Nephron (organoid): Measurements from ENCODE around the gene SLC17A8.

ENCODE experiments used
- H3K27ac Mint-ChIP-seq, 3 experiments: 2 replicates each; pipeline ENCODE4 v1.8.0; 2020; ENCODE audit warnings: mixed read lengths in 3 of 3, mild to moderate bottlenecking in 2 of 3, moderate library complexity in 1 of 3
- H3K27me3 Mint-ChIP-seq: 2 replicates; pipeline ENCODE4 v1.8.0; 2021; ENCODE audit warnings: low read depth, mild to moderate bottlenecking, moderate library complexity, mixed read lengths
- H3K36me3 Mint-ChIP-seq: 2 replicates; pipeline ENCODE4 v1.8.0; 2020; ENCODE audit warnings: low read depth, mixed read lengths
- H3K4me1 Mint-ChIP-seq: 2 replicates; pipeline ENCODE4 v1.8.0; 2020; ENCODE audit warnings: mixed read lengths
- H3K4me3 Mint-ChIP-seq, 3 experiments: 2 replicates each; pipeline ENCODE4 v1.8.0; 2020; ENCODE audit warnings: mild to moderate bottlenecking in 3 of 3, mixed read lengths in 3 of 3, moderate library complexity in 2 of 3
- H3K9me3 Mint-ChIP-seq: 2 replicates; pipeline ENCODE4 v1.8.0; 2020; ENCODE audit warnings: mixed read lengths
- TF ChIP-seq, protein P1 (sequence below), 3 experiments: fragments of 200-600 bp; sonication (generic); IDR thresholded peaks; one replicate each; pipeline ENCODE4 v1.5.0; 2021; ENCODE audit warnings: antibody characterized with exemption in 3 of 3; ENCODE audit not compliant: unreplicated experiment in 3 of 3

The SLC17A8 gene

GRCh38 chr12:100375038-100375735 is 18.3 kb downstream of the SLC17A8 start:
- Mint-ChIP-seq H3K27ac (no peak overlapping the region), H3K4me3 (no peak overlapping the region), H3K9me3 (no peaks in the 10 kb centered on the region), H3K27me3 (no peaks in the 10 kb centered on the region), H3K4me1 (peaks cover 14% of the 10 kb centered on the region), H3K36me3 (no peaks in the 10 kb centered on the region)
- TF ChIP-seq, protein P1, sequence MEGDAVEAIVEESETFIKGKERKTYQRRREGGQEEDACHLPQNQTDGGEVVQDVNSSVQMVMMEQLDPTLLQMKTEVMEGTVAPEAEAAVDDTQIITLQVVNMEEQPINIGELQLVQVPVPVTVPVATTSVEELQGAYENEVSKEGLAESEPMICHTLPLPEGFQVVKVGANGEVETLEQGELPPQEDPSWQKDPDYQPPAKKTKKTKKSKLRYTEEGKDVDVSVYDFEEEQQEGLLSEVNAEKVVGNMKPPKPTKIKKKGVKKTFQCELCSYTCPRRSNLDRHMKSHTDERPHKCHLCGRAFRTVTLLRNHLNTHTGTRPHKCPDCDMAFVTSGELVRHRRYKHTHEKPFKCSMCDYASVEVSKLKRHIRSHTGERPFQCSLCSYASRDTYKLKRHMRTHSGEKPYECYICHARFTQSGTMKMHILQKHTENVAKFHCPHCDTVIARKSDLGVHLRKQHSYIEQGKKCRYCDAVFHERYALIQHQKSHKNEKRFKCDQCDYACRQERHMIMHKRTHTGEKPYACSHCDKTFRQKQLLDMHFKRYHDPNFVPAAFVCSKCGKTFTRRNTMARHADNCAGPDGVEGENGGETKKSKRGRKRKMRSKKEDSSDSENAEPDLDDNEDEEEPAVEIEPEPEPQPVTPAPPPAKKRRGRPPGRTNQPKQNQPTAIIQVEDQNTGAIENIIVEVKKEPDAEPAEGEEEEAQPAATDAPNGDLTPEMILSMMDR (IDR thresholded peaks at IDR 0.05; ENCODE audit: unreplicated experiment in 3 of 3): no peak

DNA sequence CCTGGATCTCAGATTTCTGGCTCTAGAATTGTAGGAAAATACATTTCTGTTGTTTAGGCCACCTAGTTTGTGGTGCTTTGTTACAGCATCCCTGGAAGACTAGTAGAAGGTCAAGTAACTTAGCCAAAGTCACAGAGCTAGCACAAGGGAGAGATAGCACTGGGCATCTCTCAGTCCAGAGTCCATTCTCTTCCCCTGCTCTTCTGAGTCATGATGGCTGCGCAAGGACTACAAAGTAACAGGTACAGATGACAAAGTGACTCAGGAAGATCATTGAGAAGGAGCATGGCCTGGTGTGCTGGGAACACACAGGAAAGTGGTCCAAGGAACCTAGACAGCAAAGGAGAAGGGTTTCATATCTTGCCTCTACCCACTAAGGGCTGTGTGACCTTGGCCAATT is 19.3 kb downstream of the SLC17A8 start:
- Mint-ChIP-seq H3K4me1 (peaks cover 14% of the 10 kb centered on the region), H3K27me3 (no peaks in the 10 kb centered on the region), H3K27ac (no peak overlapping the region), H3K4me3 (no peak overlapping the region), H3K36me3 (no peaks in the 10 kb centered on the region), H3K9me3 (no peaks in the 10 kb centered on the region)
- TF ChIP-seq, protein P1 (IDR thresholded peaks at IDR 0.05; ENCODE audit: unreplicated experiment in 3 of 3): no peak

- no peaks in the 10 kb centered on the region for H3K4me1 Mint-ChIP-seq
- TF ChIP-seq, protein P1 (IDR thresholded peaks at IDR 0.05; ENCODE audit: unreplicated experiment in 3 of 3): no peak
These were observed 24.5 kb downstream of the SLC17A8 start for GRCh38 chr12:100381379-100381778.

GRCh38 chr12:100382338-100382737 is 25.5 kb downstream of the SLC17A8 start:
- Mint-ChIP-seq H3K4me3 (no peak overlapping the region), H3K36me3 (no peaks in the 10 kb centered on the region), H3K27me3 (no peaks in the 10 kb centered on the region), H3K9me3 (no peaks in the 10 kb centered on the region), H3K27ac (no peak overlapping the region), H3K4me1 (no peaks in the 10 kb centered on the region)
- TF ChIP-seq, protein P1 (IDR thresholded peaks at IDR 0.05; ENCODE audit: unreplicated experiment in 3 of 3): no peak

More at GRCh38 chr12:100381379-100381778, 24.5 kb downstream of the SLC17A8 start:
- no peaks in the 10 kb centered on the region for H3K27me3 Mint-ChIP-seq
- no peaks in the 10 kb centered on the region for H3K9me3 Mint-ChIP-seq
- no peak overlapping the region for H3K27ac Mint-ChIP-seq
- H3K36me3 Mint-ChIP-seq: no peaks in the 10 kb centered on the region
- no peak overlapping the region for H3K4me3 Mint-ChIP-seq

- Mint-ChIP-seq H3K27ac (no peak overlapping the region), H3K36me3 (no peaks in the 10 kb centered on the region), H3K9me3 (no peaks in the 10 kb centered on the region), H3K4me3 (no peak overlapping the region), H3K4me1 (no peaks in the 10 kb centered on the region), H3K27me3 (no peaks in the 10 kb centered on the region)
- TF ChIP-seq, protein P1 (IDR thresholded peaks at IDR 0.05; ENCODE audit: unreplicated experiment in 3 of 3): no peak
These were observed 27.0 kb downstream of the SLC17A8 start for GRCh38 chr12:100383586-100384558.
